ENCODE measurements around the gene PPP1R12B.
"Not testable (repeated sequence)": the region's sequence is repeated elsewhere in the genome, so short reads cannot be mapped to it uniquely, and the experiment has no call there.

PPP1R12B gene

GRCh38 chr1:202516434-202516877, 168.0 kb downstream of the PPP1R12B start:
- H3K4me3 ChIP-seq (ENCODE audit: low read depth, low read length): no peak overlapping the region
- CTCF ChIA-PET: interaction anchor here (1.2 kb wide), 1 partner anchor 84 kb away, joined by 5 read pairs; no protein-coding TSS in a partner anchor
- POLR2A ChIA-PET: interaction anchor here (0.6 kb wide), 1 partner anchor 73 kb away, joined by 3 read pairs; no protein-coding TSS in a partner anchor
- TF ChIP-seq, protein P1, sequence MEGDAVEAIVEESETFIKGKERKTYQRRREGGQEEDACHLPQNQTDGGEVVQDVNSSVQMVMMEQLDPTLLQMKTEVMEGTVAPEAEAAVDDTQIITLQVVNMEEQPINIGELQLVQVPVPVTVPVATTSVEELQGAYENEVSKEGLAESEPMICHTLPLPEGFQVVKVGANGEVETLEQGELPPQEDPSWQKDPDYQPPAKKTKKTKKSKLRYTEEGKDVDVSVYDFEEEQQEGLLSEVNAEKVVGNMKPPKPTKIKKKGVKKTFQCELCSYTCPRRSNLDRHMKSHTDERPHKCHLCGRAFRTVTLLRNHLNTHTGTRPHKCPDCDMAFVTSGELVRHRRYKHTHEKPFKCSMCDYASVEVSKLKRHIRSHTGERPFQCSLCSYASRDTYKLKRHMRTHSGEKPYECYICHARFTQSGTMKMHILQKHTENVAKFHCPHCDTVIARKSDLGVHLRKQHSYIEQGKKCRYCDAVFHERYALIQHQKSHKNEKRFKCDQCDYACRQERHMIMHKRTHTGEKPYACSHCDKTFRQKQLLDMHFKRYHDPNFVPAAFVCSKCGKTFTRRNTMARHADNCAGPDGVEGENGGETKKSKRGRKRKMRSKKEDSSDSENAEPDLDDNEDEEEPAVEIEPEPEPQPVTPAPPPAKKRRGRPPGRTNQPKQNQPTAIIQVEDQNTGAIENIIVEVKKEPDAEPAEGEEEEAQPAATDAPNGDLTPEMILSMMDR (IDR thresholded peaks at IDR 0.05; ENCODE audit: insufficient read depth, low read length, missing control alignments): no peak
- DNase-seq (ENCODE audit: low read depth, low spot score): no peak

GRCh38 chr1:202517146-202517545, 168.6 kb downstream of the PPP1R12B start:
- DNase-seq (ENCODE audit: low read depth, low spot score); CTCF ChIA-PET; H3K4me3 ChIP-seq (ENCODE audit: low read depth, low read length); POLR2A ChIA-PET: not testable (repeated sequence)

DNA sequence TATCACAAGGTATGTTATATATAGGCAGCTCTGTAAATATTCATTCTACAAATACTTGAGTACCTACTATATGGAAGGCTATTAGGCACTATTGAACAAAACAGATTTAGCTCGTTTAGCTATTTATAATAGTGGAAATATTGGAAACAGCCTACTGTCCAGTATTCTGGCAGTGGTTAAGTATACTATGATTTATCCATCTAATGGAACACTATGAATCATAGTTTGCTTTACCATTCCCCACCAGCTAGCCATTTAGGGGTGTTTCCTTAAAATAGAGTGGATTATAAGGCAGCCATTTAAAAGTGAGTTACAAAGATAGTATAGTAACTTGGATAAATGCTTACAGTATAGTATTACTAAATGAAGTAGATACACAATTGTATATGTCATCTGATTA, 169.7 kb downstream of the PPP1R12B start:
- H3K4me3 ChIP-seq (ENCODE audit: low read depth, low read length); POLR2A ChIA-PET; DNase-seq (ENCODE audit: low read depth, low spot score): not testable (repeated sequence)
- CTCF ChIA-PET: interaction anchor here (1.1 kb wide), 1 partner anchor 53 kb away, joined by 4 read pairs; no protein-coding TSS in a partner anchor

DNA sequence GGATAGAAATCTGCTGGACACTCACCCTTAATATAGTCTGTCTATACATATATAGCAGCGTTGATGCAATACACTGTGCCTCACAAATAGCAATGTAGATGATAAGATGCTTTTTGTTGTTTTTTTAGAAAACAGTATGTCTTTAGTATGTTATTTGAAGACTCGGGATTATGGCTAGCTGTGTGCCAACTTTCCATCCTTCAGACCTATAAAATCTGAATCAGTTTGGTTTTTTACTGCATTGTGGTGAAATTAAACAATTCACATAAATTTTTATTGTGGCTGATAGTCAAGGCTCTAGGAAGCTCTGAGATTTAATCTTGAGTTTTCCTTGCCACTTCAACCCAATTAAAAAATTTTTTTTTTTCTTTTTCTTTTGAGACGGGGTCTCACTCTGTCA, 170.4 kb downstream of the PPP1R12B start:
- CTCF ChIA-PET: interaction anchor here (0.8 to 1.5 kb wide), 3 partner anchors 8 to 82 kb away, joined by 4 read pairs; no protein-coding TSS in a partner anchor
- POLR2A ChIA-PET; DNase-seq (ENCODE audit: low read depth, low spot score); H3K4me3 ChIP-seq (ENCODE audit: low read depth, low read length): not testable (repeated sequence)

GRCh38 chr1:202520129-202520856, 171.8 kb downstream of the PPP1R12B start:
- POLR2A ChIA-PET: not testable (repeated sequence)
- CTCF ChIA-PET: interaction anchor here (1.5 kb wide), 1 partner anchor 81 kb away, joined by 4 read pairs; no protein-coding TSS in a partner anchor

GRCh38 chr1:202520857-202521216, 172.3 kb downstream of the PPP1R12B start:
- DNase-seq (ENCODE audit: low read depth, low spot score); POLR2A ChIA-PET; CTCF ChIA-PET; H3K4me3 ChIP-seq (ENCODE audit: low read depth, low read length): not testable (repeated sequence)

More at GRCh38 chr1:202520129-202520856, 171.8 kb downstream of the PPP1R12B start:
- H3K4me3 ChIP-seq (ENCODE audit: low read depth, low read length); DNase-seq (ENCODE audit: low read depth, low spot score): not testable (repeated sequence)

DNA sequence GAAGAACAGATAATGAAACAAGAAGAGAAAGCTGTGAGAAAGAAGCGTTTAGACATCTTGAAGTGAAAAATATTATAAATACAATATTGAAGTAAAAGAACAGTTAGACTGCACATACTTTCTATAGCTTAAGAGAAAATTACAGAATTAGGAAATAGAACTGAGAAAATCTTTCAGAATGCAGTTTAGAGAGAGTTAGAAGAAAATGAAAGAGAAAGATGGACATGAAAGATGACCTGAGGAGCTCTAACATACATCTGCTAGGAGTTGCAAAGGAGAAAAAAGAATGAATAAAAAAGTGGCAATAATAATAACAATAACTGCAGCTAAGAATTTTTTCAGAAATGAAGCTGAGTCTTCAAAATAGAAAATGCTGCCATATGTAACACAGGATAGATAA, 173.0 kb downstream of the PPP1R12B start:
- DNase-seq (ENCODE audit: low read depth, low spot score); CTCF ChIA-PET; POLR2A ChIA-PET; H3K4me3 ChIP-seq (ENCODE audit: low read depth, low read length): not testable (repeated sequence)

DNA sequence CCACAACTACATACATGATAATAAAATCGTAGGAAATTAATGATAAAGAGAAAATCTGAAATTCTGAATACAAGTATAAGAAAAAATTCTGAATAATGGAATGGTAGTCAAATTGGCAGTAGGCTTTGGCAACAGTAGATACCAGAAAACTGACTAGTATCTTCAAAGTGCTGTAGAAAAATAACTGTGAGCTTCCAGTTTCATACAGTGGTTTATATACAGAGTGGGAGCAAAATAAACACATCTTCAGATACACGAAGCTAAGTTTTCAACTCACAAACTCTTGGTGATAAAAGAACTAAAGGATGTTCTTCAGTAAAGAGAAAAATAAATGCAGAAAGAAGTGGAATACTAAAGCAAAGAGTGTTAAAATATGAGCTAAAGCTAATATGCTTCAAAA, 173.4 kb downstream of the PPP1R12B start:
- TF ChIP-seq, protein P1 (IDR thresholded peaks at IDR 0.05; ENCODE audit: insufficient read depth, low read length, missing control alignments): no peak
- DNase-seq (ENCODE audit: low read depth, low spot score): no peak
- ChIA-PET POLR2A (no interaction called here), CTCF (no interaction called here)
- H3K4me3 ChIP-seq (ENCODE audit: low read depth, low read length): no peak overlapping the region

GRCh38 chr1:202526056-202526455, 177.6 kb downstream of the PPP1R12B start:
- POLR2A ChIA-PET; H3K4me3 ChIP-seq (ENCODE audit: low read depth, low read length); DNase-seq (ENCODE audit: low read depth, low spot score): not testable (repeated sequence)
- CTCF ChIA-PET: interaction anchor here (1.2 kb wide), 1 partner anchor 39 kb away, joined by 3 read pairs; no protein-coding TSS in a partner anchor

- DNase-seq (ENCODE audit: low read depth, low spot score); H3K4me3 ChIP-seq (ENCODE audit: low read depth, low read length); POLR2A ChIA-PET: not testable (repeated sequence)
- CTCF ChIA-PET: interaction anchor here (1.0 kb wide), 1 partner anchor 47 kb away, joined by 4 read pairs; no protein-coding TSS in a partner anchor
Observed at GRCh38 chr1:202528096-202528722, 179.7 kb downstream of the PPP1R12B start.

DNA sequence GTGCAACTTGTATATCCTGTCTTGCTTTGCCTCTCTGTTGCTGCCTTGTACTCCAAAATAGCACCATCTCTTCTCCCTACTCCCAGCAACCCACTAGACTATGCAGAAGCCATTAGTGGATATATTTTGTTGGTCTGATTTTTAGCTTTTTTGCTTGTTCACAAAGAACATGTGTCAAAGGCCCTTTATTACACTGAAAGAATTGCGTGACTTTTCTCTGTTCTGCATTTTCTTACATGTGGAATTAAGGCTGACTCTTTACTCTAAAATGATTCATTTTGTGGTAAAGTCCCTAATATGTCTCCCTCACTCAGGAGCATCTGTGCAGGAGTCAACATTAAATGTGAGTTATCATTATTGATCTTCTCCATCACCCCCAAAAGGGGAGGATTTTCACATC, 182.2 kb downstream of the PPP1R12B start:
- CTCF ChIA-PET; DNase-seq (ENCODE audit: low read depth, low spot score); H3K4me3 ChIP-seq (ENCODE audit: low read depth, low read length); POLR2A ChIA-PET: not testable (repeated sequence)

Data from AG04449 (cell line).